ENCODE data around the gene SLC12A1.
"Not testable (repeated sequence)": the region's sequence is repeated elsewhere in the genome, so short reads cannot be mapped to it uniquely, and the experiment has no call there.

SLC12A1 gene

DNA sequence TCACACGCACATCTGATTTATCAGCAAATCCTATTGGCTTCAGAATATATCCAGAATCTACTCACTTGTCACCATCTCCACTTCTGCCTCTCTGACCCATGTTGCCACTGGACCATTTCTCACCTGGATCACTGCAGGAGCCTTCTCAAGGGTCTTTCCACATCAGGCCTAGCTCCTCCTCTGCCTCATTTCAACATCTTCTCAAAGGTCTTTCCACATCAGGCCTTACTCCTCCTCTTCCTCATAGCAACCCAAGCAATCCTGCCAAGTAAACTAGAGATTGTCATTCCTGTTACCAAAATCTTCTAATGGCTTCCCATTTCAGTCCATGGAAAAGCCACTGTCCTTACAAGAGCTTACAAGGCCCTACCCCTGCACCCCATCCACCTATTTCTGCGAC is 107.1 kb downstream of the SLC12A1 start:
- DNase-seq, result no peak

DNA sequence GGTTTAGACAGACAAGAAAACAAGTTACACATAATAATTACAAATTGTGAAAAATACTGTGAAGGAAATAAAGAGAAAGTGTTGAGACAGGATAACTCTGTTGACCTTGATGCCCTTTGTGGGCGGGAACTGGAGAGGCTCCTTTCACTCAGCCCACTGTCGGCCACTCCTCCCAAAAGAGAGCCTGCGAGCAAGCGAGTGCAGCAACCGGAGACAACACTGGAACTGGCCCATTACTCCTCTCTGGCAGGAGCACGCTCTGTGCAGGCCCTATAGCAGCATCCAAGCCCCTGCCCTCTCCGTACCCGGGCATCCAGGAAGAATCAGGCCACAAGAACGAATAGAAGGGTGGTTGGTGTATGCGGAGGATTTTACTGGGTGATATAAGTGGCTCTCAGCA is 108.9 kb downstream of the SLC12A1 start:
- DNase-seq, result no peak

DNA sequence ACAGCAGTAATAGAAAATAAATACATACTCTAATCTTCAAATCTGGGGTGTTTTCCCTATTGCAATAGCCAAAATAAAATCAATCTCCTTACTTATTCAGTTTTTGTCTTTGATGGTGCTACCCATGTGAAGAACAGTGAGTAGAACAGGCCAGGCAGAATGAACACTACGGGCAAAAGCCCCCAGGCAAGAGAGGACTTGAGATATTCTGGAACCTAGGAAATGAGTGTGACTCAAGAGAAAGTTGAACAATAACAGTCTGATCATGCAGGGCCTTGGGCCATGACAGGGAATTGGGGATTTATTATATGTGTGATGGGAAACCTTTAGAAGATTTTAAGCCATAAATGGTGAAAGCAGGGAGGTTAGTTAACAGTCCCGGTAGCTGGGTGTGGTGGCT is 111.1 kb downstream of the SLC12A1 start:
- no peak for DNase-seq

DNA sequence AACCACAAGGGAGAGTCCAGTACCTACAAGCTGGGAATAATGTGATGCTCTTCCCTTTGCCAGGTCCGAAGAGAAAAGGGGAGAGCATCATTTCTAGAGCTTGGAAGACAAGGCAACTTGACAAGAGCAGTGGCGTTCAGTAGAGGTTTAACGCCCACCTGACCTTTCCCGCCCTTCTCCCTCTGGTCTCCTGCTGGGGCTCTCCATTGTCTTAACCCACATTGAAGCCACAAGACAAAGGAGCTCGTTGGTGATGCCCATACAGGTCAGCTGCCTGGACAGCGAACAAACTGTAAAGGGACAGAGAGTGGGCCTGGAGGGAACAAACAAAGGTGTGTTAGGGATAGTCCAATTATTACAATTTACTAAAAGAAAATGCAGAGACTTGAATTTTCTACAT is 112.0 kb downstream of the SLC12A1 start:
- DNase-seq, result no peak

DNA sequence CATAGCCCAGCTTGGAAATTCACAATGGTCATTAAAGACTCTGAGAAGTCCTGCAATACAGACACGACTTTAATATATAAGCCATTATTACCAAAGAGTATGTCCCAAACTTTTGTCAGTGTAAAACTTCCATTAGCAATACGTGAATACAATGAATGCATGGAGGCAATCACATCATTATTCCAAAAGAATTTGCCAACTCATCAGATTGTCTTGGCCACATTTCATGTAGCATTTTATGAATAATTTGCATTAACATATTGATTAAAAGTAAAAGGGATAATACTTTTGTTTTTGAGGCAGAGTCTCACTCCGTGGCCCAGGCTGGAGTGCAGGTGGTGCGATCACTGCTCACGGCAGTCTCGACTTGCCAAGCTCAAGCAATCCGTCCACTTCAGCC is 117.2 kb downstream of the SLC12A1 start:
- DNase-seq, result no peak

DNA sequence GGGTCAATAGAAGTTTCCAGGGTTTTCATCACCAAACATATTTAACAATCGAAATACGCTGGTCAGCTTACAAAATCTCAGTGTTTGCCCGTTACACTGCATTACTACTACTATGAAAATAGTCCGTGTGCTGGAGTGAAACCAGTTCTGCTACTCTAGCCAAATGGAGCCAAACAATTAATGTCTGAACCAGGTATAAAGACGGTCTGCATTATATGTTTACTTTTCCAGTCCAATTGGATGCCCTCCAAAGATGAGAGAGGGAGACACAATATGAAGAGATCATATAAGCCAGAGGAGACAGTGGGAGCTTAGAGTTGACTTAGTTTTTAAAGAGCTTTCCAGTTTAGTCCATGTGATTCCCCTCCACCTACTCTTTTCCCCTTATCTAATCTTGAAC is 118.8 kb downstream of the SLC12A1 start:
- DNase-seq, result no peak

DNA sequence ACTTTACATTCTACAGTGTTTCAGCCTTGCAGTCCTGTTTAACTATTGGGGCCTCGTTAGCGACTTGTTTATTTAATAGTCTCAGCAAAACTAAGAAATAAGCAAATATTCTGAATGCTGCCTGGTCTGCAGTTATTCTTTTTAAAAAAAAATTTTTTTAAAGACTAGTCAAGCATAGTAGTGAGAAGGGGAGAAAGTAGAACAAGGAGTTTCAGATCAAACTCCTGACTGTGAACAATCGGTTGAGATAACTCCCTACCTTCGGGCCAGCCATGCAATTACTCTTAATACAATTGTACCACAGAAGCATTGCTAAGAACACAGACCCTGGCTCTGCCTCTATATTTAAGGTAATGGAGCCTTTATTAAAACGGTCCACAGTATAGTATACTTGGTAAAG is 119.3 kb downstream of the SLC12A1 start:
- no peak for DNase-seq

DNA sequence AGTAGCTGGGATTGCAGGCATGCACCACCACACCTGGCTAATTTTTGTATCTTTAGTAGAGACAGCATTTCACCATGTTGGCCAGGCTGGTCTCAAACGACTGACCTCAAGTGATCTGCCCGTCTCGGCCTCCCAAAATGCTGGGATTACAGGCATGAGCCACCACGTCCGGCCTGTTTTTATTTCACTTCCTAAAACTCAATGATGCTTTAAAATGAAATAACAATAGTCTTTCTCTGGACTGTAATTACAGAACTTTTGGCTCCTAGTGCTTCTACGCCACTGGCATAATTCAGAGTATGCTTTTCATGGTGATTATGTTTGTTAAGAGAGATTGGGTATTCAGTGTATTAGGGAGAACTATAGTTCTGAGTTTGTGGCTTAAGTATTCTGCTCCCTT is 120.1 kb downstream of the SLC12A1 start:
- DNase-seq, result not testable (repeated sequence)

DNA sequence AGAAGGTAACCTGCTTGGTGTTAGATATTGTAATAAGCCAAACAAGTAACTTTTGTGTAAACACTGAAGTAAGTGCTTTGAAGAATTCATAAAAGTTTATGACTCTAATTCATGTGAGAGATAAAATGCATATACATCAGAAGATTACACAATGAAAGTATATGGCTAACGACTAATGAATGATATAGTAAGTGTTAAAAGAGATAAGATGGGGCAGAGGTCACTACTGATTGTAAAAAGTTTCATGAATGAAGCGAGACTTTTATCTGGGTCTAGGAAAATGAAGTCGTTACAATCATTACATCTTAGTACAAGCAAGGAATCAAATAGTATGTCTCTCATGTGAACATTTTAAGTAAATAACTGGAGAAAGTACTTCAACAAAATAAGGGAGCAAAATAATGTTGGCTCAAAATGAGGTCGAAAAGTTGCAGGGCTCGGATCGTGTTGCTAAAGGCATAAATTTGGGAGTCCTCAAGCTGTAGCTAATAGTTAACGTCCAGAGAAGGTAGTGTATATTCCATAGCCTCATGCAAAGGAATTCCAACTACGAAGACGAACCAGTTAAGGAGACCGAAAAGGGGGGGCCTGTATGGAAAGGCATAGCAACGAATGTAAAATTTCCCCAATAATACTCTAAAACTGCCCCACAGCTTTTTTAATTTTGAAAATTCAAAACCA is 124.1 kb downstream of the SLC12A1 start:
- DNase-seq, result peak; percentile 7 to 24

DNA sequence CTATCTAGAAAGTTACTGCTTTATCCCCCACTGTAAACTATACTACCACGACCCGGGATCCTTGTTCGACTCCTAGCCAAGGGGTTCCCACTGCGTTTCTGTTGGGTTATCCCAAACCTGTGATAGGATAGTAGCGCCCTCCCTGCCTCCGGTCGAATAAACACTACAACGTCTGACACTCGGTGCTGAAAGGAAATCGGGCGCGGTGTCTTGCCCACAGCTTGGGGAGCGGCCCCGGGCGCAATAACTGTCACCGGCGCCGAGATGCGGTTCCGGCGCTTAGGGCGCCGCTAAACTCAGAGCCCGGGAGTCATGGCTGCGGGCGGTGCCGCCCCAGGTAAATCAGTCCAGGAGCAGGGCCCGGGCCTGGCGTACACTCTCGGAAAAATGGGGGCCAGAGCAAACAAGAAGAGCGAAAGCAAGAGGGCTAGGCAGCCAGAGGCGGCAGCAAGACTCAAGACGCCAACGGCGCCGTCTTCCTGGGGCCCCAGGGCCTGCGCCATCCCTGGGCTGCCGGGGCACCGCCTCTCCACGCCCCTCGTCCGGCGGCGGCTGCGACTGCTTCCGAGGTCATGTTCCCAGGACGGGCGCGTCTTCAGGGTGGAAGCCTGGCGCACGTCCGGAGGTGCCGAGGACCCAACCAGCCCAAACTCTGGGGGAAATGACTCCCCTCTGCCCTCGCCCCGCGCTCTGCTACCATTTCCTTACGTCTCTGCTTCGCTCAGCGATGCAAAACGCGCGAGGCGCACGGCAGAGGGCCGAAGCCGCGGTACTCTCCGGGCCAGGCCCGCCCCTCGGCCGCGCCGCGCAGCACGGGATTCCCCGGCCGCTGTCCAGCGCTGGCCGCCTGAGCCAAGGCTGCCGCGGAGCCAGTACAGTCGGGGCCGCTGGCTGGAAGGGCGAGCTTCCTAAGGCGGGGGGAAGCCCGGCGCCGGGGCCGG is 125.0 kb downstream of the SLC12A1 start, which contains the start of gene DUT:
TSS of gene DUT (plus strand) at position 575 of the 941 bp plus-strand sequence. CDS start at position 662, 87 bp downstream.
- DNase-seq, result peak; percentile 46 to 85

DNA sequence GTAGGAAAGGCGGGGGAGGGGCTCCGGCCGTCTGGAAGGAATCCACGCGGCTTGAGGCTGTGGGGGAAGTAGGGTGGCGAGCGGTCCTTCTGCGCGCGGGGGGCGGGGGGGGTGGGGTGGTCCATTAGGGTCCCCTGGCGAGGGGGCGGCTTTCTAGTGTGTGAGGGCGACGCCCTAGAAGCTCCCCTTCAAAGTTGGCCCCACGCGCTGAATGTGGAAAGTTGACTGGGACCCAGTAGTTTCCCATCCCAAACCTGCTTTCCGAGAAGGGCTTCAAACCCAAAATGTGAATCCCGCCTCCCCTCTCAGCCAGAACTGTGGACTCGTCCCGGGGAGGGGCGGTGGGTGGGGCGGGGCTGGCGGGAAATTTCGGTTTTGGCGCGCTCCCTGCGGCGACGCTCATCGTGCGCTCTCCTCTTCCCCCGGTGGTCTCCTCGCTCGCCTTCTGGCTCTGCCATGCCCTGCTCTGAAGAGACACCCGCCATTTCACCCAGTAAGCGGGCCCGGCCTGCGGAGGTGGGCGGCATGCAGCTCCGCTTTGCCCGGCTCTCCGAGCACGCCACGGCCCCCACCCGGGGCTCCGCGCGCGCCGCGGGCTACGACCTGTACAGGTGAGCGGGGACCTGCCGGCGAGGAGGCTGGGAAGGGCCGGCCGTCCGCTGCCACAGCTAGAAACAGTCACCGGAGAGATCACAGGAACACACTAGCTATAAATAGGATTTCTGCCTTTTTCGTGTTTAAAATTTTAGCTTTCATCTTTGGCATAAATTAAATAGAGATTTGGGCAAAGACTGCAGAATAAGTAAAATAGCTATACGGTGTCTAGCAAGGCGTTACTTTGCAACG is 125.9 kb downstream of the SLC12A1 start:
- peak; percentile 54 to 84 for DNase-seq

DNA sequence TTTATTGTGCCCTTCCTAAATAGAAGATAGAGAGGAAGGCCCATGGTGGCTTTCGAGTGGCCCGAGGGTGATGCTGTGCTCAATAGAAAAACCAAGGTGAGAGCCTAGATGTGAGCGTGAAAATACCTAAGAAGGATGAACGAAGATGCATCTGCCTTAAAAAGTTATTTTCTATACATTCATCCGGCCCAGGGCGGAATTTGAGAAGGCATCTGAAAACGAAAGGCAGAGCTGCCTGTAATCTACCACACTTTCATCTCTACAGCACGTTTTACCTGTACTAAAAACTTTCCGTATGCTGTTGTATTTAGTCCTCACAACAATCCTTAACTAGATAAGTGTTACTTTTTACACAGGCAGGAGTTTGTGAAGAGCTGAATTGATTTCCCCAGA is 126.5 kb downstream of the SLC12A1 start:
- peak in 1 of 2 experiments; percentile 49 for DNase-seq

DNA sequence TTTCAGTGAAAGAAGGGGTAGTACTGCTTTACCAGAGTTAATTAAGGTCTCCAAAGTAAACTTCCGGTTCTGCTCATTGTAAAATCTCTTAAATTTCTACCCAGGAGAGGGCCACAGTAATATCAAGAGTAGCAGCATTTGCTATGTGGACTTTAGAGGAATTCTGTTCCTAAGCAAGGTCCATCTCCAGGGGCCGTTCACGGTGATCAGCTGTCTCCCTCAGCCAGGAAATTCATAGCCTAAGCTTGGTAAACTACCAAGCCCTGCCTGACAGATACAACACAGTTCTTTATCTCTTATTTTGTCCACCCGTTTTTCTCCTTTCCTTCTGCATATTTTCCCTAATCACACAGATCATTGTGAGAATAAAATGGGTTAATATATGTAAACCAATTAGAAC is 127.4 kb downstream of the SLC12A1 start:
- DNase-seq, result no peak

DNA sequence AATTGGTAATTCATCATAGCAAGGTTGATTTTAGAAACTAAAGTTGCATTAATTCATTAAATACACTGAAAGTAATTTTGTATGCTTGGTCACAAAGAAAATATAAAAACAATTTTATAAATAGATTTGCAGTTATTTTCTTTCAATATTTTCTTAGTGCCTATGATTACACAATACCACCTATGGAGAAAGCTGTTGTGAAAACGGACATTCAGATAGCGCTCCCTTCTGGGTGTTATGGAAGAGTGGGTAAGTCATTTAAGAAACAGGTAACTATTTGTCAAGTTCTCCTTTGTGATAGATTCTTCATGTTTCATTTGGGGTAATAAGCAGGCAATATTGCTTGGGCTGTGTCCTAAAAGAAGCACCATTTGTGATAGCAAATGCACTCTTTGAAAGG is 128.2 kb downstream of the SLC12A1 start:
- no peak for DNase-seq

DNA sequence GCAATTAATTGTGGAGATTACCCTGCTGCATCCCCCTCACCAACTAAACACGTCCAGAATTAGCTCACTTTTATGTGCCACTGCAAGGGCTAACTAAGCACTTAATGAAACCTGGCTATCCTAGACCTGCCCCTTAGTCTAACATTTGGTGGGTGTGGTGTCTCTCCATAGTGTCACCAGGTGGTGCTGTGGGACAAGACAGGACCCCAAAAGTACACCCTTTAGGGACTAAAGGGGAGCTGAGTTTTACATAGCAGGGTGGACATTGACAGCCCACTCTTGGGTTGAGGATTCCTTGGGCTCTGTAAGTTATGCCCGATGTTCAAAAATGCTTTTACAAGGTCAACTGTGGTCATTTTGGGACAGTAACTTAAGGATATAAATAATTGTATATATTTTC is 130.8 kb downstream of the SLC12A1 start:
- DNase-seq, result no peak

DNA sequence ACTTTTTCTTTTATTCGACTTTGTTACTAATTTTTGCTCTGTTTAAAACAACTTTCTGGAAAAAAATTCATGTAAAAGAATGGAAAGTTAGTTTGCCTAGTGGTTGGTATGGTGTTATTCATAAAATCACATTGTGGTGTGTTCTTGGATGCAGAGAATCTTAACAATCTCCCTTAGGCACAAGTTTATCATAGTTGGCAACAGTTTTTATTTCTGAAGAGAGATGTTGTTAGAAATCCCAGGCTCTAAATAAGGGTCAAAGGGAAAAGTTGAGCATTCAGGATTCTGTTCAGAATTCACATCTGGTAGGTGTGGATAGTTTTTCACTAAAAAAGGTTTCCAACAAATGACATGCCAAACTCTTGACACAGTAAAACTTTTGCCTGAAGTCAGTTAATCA is 131.5 kb downstream of the SLC12A1 start:
- no peak for DNase-seq

DNA sequence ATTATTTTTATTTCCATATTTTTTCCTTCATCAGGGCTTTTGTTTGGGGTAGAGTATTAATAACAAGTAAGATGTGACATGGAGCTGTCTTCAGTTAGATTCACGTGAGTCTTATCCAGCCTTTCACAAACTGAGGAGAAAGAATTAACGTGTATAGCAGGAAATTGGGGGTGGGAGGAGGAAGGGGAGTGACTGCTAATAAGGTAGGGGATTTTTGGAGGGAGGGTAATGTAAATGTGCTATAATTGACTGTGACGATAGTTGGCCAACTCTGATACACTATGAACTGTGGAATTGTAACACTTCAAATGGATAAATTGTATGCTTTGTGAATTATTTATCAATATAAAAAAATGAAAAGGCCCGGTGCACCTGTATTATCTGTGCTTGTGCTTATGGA is 134.0 kb downstream of the SLC12A1 start:
- DNase-seq, result no peak

DNA sequence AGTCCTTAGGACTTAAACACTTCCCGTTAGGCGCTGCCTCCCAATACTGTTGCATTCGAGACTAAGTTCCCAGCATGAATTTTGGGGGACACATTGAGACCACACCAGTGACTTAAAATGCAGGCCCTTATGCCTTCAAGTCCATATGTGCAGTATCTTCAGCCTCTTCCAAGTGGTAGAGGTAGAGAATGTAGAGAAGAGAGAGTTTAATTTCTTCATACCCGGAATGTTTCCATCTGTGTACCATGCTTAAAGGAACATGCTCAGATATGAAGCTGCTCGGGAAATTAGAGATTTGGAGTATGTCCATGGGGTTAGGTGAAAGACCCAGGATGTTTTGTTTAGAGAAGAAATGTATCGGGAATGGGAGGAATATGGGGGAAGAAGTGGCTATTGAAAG is 137.8 kb downstream of the SLC12A1 start:
- DNase-seq, result no peak

DNA sequence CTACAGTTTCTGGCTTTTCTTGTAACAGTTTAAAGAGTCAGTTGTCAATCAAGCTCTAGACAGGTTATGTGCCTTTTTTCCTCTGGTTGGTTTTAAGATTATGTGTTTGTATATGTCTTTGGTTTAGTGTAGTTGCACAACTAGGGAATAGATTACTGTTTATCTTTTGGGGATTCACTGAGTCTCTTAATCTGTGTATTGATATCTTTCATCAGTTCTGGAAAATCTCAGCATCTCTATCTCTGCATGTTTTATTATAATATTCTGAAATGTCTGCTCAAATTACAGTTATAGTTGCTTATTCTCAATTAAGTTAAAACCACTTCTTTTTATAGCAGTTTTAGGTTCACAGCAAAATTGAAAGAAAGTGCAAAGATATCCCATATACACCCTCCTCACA is 139.4 kb downstream of the SLC12A1 start:
- no peak for DNase-seq

DNA sequence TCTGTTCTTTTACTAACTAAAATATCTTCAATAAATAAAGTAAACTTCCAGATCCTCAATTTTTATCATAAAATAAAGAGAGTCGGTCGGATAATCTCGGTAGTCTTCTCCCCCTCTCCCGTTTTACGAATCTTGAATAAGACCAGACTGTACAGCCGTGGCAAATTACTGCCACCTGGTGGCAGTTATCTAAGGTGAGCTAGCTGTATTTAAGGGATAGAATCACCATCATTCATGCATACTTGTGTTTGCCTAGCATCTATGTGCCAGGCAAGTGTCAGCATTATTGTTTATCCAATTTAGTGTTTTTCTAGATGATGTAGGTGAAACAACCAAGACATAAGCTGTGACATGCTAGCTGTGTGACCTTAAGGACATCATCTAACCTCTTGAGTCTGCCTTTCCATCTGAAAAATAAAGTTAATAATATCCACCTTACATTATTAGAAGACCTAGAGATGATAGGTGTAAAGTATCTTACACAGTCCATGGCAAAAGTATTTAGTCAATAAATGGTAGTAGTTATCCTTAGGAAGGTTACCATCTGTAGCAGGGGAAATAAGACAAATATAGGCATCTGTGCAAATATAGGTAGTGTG is 146.5 kb downstream of the SLC12A1 start:
- DNase-seq, result peak; percentile 46 to 81
